Forelimb muscle (tissue), 1 donor: ENCODE results near the gene BRSK1. TPM values are rescaled to one million over a fixed set of nuclear protein-coding genes. Genes with fewer than 3 reads are reported as not detected.

ENCODE experiments used
- DNase-seq: peaks from one replicate; pipeline ENCODE4 v3.0.0-alpha.2; 2013; ENCODE audit warnings: low read depth
- polyA plus RNA-seq: library from polyadenylated mRNA; unstranded; fragments of 120-200 nt; gene quantifications from one replicate; pipeline ENCODE4 v1.2.1, GENCODE V29; 2013; ENCODE audit not compliant: insufficient read length

BRSK1 gene
- polyA plus RNA-seq, 1 donor: 7.4 TPM

DNA sequence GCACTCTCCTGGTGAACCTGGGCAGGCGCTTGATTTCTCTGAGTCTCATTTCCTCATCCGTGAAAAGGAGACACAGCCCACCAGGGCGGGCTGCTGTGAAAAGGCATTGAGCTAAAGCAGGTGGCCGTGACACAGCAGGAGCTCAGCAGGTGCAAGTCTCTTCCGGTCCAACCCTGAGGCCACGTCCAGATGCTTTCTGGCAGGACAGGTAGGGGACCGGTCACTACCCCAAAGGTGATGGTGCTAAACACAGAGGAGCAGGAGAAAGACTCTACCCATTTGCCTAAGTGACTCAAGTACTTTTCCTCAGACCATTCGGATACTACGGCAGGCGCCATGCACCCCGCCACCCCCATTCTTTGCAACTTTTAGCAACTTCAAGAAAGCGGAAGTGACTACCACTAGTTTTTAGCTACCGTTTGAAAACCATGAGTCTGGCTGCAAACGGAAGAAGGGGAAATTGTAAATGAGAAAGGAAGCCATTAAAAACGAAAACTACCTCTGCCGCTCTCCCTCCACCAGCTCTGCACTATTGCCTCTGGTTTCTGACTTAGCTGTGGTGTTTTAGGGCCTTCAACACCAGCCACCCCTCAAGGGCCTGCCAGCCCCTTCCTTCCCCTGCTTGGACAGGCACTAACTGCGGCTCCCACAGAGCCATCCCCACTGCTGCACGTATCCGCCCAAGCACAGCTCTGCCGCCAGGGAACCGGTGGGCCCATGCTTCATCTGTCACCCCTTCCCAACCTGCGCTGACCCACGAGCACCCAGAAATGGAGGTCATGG lies 29.8 kb upstream of the BRSK1 start:
- no peak for DNase-seq

GRCh38 chr19:55254625-55254977 lies 29.2 kb upstream of the BRSK1 start:
- DNase-seq: no peak

GRCh38 chr19:55255618-55256423 lies 28.0 kb upstream of the BRSK1 start:
- no peak for DNase-seq

GRCh38 chr19:55256562-55257460 lies 27.0 kb upstream of the BRSK1 start:
- no peak for DNase-seq

- no peak for DNase-seq
Measured at GRCh38 chr19:55257461-55258420, 26.1 kb upstream of the BRSK1 start.

DNA sequence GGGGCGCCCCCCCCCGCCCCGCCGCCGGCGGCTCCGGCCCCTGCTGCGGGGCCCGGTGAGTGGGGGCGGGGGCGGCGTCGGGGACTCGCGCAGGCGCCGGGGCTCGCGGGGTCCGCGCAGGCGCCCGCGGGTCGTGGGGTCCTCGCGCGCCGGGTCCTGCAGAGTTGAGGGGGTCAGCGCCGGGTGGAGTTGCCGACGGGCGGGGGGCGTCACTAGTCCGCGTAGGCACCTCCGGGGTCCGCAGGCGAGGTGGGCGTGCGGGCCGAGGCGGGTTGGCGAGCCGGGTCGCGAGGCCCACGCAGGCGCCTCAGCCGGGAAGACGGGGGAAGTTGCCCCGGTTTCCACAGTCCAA lies 25.3 kb upstream of the BRSK1 start:
- no peak for DNase-seq

DNA sequence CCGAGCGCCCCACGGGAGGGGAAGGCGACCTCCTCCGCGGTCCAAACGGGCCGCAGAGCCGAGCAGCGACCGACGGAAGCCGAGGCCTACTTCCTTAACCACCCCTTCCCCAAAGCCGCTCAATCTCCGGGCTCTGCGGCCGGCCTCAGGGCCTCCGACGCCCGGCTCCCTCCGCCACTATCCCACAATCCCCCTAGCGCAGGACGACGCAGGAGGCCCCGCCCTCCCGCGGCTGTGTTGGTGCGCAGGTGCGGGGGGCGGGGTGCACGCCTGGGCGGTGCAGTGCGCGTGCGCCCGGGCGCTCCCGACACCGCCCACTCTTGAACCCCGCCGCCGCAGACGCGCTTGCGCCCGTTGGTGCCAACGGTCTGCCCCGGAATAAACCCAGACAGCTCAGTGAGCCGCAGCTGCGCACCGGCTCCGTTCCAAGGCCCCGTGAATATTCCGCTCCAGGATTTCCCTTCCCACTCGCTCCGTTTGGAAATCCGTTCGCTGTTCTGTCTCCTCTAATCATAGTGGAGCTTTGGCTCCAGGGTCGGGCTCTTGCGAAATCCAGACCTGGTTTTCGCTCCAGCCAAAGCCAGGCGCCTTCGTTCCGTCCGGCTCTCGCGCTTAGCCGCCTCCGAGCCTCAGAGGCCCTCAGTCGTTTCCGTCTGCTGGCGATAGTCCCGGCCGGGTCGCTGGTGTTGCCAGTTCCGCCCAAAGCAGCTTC lies 24.8 kb upstream of the BRSK1 start, which contains the start of gene PPP6R1:
TSS of gene PPP6R1 (minus strand) at position 190 of the 712 bp plus-strand sequence. CDS start 11,914 bp downstream, outside the sequence.
- DNase-seq: peak; percentile 99

- no peak for DNase-seq
Measured at GRCh38 chr19:55259540-55260210, 24.1 kb upstream of the BRSK1 start.

DNA sequence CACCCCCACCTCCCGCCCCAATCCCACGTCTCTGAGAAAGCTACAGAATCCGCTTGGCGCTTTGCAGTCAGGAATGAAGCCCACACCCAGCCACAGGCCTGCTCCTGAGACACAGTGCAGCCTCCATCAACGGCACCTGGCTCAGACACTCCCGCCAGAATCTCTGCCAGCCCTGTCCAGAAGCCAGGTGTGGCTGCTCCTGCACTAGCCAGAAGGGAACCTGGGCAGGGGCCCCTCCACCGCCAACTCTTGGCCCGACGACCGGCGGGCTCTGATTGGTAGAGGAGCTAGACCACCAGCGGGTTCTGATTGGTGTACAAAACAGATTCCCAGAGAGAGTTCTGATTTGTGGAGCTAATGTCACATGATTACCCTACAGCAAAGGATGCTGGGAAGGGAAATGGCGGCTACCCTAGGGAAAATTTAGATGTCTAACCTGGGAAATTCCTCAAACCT lies 22.1 kb upstream of the BRSK1 start:
- no peak for DNase-seq

DNA sequence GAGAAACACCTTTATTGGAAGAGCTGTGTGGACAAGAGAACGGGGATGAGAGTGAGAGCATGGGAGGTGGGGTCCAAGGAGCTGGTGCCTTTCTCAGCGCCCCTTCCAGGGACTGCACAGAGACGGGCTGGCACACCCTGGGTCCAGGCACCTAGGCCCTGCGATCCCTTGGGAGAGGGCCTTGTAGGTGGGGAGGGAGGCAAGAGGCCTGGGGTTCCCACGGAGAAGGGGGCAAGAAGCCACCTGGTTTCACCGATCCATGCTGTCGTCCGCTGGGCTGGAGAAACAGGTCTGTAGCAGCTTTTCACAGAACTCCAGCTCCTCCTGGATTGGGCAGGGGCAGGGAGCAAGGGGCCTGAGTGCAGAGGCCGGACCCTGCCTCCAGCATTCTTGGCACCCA lies 21.4 kb upstream of the BRSK1 start:
- DNase-seq: no peak

GRCh38 chr19:55264531-55264930 lies 19.3 kb upstream of the BRSK1 start:
- no peak for DNase-seq

DNA sequence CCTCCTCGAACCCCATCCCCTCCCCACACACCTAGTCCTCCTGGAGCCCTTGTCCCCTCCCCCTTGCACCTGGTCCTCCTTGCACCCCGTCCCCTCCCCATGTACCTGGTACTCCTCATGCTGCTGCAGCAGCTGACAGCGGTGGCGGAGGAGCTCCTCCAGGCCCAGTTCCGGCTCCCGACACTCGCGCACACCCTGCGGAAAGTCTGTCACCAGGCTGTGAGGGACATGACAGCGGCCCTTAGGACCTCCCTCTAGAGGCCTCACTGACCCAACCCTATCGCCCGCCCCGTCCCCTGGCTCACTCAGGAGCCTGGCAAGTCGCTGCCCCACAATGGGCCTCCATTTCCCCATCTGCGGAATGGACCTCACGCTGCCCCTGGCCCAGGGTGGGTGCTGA lies 18.6 kb upstream of the BRSK1 start:
- DNase-seq: no peak

DNA sequence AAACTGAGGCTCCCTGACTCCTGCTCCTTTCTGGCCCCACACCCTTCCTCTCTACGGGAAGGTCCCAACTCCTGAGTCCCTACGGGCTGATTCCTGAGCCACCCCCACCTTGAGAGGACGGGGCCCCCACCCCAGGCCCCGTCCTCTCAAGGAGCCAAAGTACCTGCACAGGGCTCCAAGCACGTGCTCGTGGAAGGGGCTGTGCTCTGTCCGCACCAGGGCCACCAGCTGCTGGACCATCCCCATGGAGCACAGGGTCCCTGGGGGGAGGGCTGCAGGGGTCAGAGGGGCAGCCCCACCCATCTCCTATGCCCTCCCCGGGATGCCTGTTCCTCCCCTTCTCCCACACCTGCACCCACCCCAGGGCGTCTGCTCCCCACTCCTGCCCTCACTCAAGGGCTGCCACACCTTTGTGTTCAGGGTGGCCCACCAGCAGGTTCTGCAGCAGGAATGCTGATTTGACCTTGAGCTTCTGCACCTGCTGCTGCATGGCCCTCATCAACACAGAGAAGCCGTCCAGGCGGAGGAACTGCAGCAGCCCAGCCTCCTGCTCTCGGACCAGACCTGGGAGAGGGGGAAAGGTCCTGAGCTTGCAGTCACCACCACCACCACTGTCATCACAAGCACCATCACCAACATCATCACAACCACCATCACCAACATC lies 17.9 kb upstream of the BRSK1 start:
- no peak for DNase-seq

DNA sequence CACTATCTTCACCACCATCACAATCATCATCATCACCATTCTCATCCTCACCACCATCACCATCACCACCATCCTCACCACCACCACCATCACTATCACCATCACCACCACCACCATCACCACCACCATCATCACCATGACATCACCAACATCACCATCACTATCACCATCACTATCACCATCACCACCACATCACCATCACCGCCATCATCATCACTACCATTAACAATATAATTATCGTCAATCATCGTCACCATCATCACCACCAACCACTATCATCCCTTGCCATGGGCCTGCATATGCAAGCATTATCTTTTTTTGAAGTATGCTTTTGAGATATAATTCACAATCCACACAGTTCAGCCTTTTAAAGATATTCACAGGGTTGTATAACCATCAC lies 17.4 kb upstream of the BRSK1 start:
- DNase-seq: no peak

DNA sequence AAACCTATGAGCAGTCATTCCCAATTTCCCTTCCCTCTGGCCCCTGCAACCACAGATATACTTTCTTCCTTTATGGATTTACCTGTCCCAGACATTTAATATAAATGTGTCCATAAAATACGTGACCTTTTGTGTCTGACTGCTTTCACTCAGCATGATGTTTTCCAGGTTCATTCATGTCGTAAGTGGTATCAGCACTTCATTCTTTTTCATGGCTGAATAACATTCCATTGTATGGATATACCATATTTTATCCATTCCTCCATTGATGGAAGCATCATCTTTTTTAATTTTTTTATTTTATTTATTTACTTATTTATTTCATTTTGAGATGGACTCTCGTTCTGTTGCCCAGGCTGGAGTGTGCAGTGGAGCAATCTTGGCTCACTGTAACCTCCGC lies 17.0 kb upstream of the BRSK1 start:
- DNase-seq: no peak

- DNase-seq: no peak
Measured at GRCh38 chr19:55269299-55269698, 14.5 kb upstream of the BRSK1 start.

GRCh38 chr19:55270172-55270942 lies 13.4 kb upstream of the BRSK1 start:
- no peak for DNase-seq

DNA sequence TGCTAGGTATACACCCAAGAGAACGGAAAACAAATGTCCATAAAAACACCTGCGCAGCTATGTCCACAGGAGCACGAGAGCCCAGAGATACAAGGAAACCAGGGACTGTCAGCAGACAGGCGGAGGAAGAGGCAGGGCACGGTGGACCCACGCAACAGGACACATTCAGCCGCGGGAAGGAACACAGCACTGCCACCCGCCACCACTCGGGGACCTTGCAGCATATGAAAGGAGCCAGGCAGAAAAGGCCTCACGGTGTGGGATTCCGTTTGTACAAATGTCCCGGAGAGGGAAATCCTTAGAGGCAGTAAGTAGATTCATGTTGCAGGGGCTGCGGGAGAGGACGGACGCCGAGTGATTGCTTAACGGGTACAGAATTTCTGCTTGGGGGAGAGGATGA lies 11.7 kb upstream of the BRSK1 start:
- no peak for DNase-seq
